Measurements from ENCODE around the gene EMILIN3. TPM values are rescaled to one million over a fixed set of nuclear protein-coding genes. Genes with fewer than 3 reads are reported as not detected.

Gene EMILIN3
- total RNA-seq, 4 donors from 2014 or later: 0.13 to 0.76 (median 0.44) TPM; not detected in 1

- Histone ChIP-seq H3K27me3 (no peaks in the 10 kb centered on the region), H3K4me1 (peaks cover 29 to 87% (median 58%) of the 10 kb centered on the region in 3 donors), H3K36me3 (no peaks in the 10 kb centered on the region), H3K27ac (peak overlapping the region in 1 of 4 donors; percentile 36), H3K4me3 (no peak overlapping the region), H3K9me3 (no peaks in the 10 kb centered on the region)
- TF ChIP-seq, protein P1, sequence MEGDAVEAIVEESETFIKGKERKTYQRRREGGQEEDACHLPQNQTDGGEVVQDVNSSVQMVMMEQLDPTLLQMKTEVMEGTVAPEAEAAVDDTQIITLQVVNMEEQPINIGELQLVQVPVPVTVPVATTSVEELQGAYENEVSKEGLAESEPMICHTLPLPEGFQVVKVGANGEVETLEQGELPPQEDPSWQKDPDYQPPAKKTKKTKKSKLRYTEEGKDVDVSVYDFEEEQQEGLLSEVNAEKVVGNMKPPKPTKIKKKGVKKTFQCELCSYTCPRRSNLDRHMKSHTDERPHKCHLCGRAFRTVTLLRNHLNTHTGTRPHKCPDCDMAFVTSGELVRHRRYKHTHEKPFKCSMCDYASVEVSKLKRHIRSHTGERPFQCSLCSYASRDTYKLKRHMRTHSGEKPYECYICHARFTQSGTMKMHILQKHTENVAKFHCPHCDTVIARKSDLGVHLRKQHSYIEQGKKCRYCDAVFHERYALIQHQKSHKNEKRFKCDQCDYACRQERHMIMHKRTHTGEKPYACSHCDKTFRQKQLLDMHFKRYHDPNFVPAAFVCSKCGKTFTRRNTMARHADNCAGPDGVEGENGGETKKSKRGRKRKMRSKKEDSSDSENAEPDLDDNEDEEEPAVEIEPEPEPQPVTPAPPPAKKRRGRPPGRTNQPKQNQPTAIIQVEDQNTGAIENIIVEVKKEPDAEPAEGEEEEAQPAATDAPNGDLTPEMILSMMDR (IDR thresholded peaks at IDR 0.05): no peak
- TF ChIP-seq POLR2A (IDR thresholded peaks at IDR 0.05): no peak
- WGBS, 2 donors: 57 to 68% methylated on average over 4 to 7 of the region's 9 CpGs
- DNase-seq: no peak
- intact Hi-C loops (cut with DNase I): loop anchor here (5.0 kb wide), 1 partner anchor 53 kb away; the partner anchor contains the start of gene LPIN3
These were observed 28.5 kb upstream of the EMILIN3 start for GRCh38 chr20:41394931-41395666.

GRCh38 chr20:41394081-41394480 is 27.5 kb upstream of the EMILIN3 start:
- H3K27ac ChIP-seq: no peak overlapping the region
- DNase-seq: no peak
- intact Hi-C loops (cut with DNase I): no loop called here
- no peaks in the 10 kb centered on the region for H3K9me3 ChIP-seq
- H3K4me3 ChIP-seq: no peak overlapping the region
- WGBS, 2 donors: 100% methylated on average over 1 of the region's 2 CpGs; no CpG with 5 or more reads in 1 of the 2 donors
- H3K36me3 ChIP-seq: no peaks in the 10 kb centered on the region
- peaks cover 20 to 76% (median 48%) of the 10 kb centered on the region in 3 donors for H3K4me1 ChIP-seq
- H3K27me3 ChIP-seq: no peaks in the 10 kb centered on the region
- TF ChIP-seq, protein P1 (IDR thresholded peaks at IDR 0.05): no peak
- TF ChIP-seq POLR2A (IDR thresholded peaks at IDR 0.05): no peak

DNA sequence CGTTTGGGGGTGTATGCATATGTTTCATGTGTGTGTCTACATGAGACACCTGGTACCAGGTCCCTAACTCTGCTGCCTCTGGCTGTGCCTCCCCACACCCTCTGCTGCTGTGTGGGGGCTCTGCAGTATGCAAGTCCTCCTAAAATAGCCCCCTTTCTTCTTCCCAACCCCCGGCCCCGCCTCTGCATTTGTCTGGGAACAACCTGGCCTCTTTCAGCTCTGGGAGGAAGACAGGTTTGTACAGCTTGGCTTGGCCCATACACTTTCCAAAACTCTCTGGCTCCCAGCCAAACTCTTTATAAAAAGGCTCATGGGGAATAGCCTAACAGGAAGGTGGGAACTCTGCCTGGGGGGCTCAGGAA is 27.1 kb upstream of the EMILIN3 start:
- no peaks in the 10 kb centered on the region for H3K27me3 ChIP-seq
- H3K36me3 ChIP-seq: no peaks in the 10 kb centered on the region
- H3K4me3 ChIP-seq: no peak overlapping the region
- no peak for DNase-seq
- H3K9me3 ChIP-seq: no peaks in the 10 kb centered on the region
- 22 to 43% methylated on average over 1 to 3 of the region's 3 CpGs for WGBS, 2 donors
- H3K4me1 ChIP-seq: peaks cover 16 to 73% (median 44%) of the 10 kb centered on the region in 3 donors
- peak overlapping the region in 1 of 4 donors; percentile 50 for H3K27ac ChIP-seq
- TF ChIP-seq, protein P1 (IDR thresholded peaks at IDR 0.05): no peak
- no peak for TF ChIP-seq POLR2A (IDR thresholded peaks at IDR 0.05)
- intact Hi-C loops (cut with DNase I): no loop called here

GRCh38 chr20:41392871-41393704 is 26.5 kb upstream of the EMILIN3 start:
- WGBS, 2 donors: 38 to 40% methylated on average over 8 of the region's 12 CpGs

More at GRCh38 chr20:41392871-41393704, 26.5 kb upstream of the EMILIN3 start:
- Histone ChIP-seq H3K9me3 (no peaks in the 10 kb centered on the region), H3K27ac (peak overlapping the region in 3 of 4 donors; percentile 2 to 50 (median 34)), H3K27me3 (no peaks in the 10 kb centered on the region), H3K4me3 (no peak overlapping the region), H3K4me1 (peaks cover 14 to 67% (median 39%) of the 10 kb centered on the region in 3 donors), H3K36me3 (no peaks in the 10 kb centered on the region)
- TF ChIP-seq, protein P1 (IDR thresholded peaks at IDR 0.05): no peak
- no peak for TF ChIP-seq POLR2A (IDR thresholded peaks at IDR 0.05)
- no peak for DNase-seq
- intact Hi-C loops (cut with DNase I): no loop called here

Data from esophagus squamous epithelium (tissue), 5 donors.